ENCODE results near the gene OR6V1. TPM values are rescaled to one million over a fixed set of nuclear protein-coding genes. Genes with fewer than 3 reads are reported as not detected.

OR6V1 gene
- total and polyA plus RNA-seq, 10 of the 15 experiments (the other 5 are each of a cell fraction or from before 2014, with no cell fraction given): not detected

- TF ChIP-seq CUX1 (IDR thresholded peaks at IDR 0.05; ENCODE audit: insufficient replicate concordance, low read depth, low read length): no peak
Measured at GRCh38 chr7:143018931-143019330, 33.2 kb upstream of the OR6V1 start (continued).

GRCh38 chr7:143023047-143023446 is 29.1 kb upstream of the OR6V1 start:
- POLR2A ChIA-PET: no interaction called here
- BruUV-seq (replicated peaks): no TSS peak
- no peak overlapping the region for H3K27ac ChIP-seq (ENCODE audit: control insufficient read depth, insufficient read depth)
- ATAC-seq (no peak), DNase-seq (ENCODE audit: low read depth, low spot score) (no peak), FAIRE-seq (no peak)
- TF ChIP-seq ZNF622 (IDR thresholded peaks at IDR 0.05): no peak
- TF ChIP-seq POU2F2 (IDR thresholded peaks at IDR 0.05; ENCODE audit: borderline replicate concordance, low read depth, low read length): no peak
- TF ChIP-seq CBX5 (IDR thresholded peaks at IDR 0.05; ENCODE audit: low read depth): no peak
- TF ChIP-seq, protein P1, sequence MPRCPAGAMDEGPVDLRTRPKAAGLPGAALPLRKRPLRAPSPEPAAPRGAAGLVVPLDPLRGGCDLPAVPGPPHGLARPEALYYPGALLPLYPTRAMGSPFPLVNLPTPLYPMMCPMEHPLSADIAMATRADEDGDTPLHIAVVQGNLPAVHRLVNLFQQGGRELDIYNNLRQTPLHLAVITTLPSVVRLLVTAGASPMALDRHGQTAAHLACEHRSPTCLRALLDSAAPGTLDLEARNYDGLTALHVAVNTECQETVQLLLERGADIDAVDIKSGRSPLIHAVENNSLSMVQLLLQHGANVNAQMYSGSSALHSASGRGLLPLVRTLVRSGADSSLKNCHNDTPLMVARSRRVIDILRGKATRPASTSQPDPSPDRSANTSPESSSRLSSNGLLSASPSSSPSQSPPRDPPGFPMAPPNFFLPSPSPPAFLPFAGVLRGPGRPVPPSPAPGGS (IDR thresholded peaks at IDR 0.05; ENCODE audit: borderline replicate concordance, insufficient read depth, low read depth, low read length, poor library complexity, severe bottlenecking): no peak
- TF ChIP-seq WRNIP1 (IDR thresholded peaks at IDR 0.05; ENCODE audit: borderline replicate concordance, low read depth, low read length): no peak
- H3K4me3 ChIP-seq: no peak overlapping the region
- no peaks in the 10 kb centered on the region for H3K36me3 ChIP-seq (ENCODE audit: control insufficient read depth in 2 of 2, insufficient read depth in 2 of 2, low read length in 1 of 2)
- CTCF ChIA-PET: no interaction called here
- H3K9me3 ChIP-seq (replicated peaks; ENCODE audit: control insufficient read depth, insufficient read depth, low read length): no peaks in the 10 kb centered on the region
- intact Hi-C loops (cut with micrococcal nuclease; ENCODE audit: unreplicated experiment) (no loop called here), in situ Hi-C loops (cut with MboI) (no loop called here)
- no peaks in the 10 kb centered on the region for H3K27me3 ChIP-seq (replicated peaks in 1 of 2; ENCODE audit: control insufficient read depth in 2 of 2, insufficient read depth in 2 of 2, low read length in 1 of 2)
- no peaks in the 10 kb centered on the region for H3K4me1 ChIP-seq (ENCODE audit: control insufficient read depth, insufficient read depth, low read length)
- SMC1A ChIA-PET (ENCODE audit: uncharacterized antibody, unreplicated experiment): interaction anchor here (0.8 kb wide), 1 partner anchor 284 kb away, joined by 3 read pairs; no protein-coding TSS in a partner anchor
- RAD21 ChIA-PET (ENCODE audit: unreplicated experiment): no interaction called here
- H4K20me1 ChIP-seq (ENCODE audit: control insufficient read depth, insufficient read depth): no peaks in the 10 kb centered on the region
- H2AFZ ChIP-seq (ENCODE audit: control insufficient read depth, low read depth, low read length): no peak overlapping the region
- no peak overlapping the region for H3K9ac ChIP-seq (ENCODE audit: control insufficient read depth, insufficient read depth, low read length)
- no peak overlapping the region for H3K4me2 ChIP-seq (ENCODE audit: control insufficient read depth, insufficient read depth)
- H3K79me2 ChIP-seq (ENCODE audit: control insufficient read depth, insufficient read depth, low read length): no peaks in the 10 kb centered on the region
